Naive B cell (primary cell): ENCODE results near the gene GANAB. TPM values are rescaled to one million over a fixed set of nuclear protein-coding genes. Genes with fewer than 3 reads are reported as not detected.
"Not testable (repeated sequence)": the region's sequence is repeated elsewhere in the genome, so short reads cannot be mapped to it uniquely, and the experiment has no call there.

ENCODE experiments used
- ATAC-seq, 2 donors: fragments of 150-1000 bp; cut with Tn5 transposase; 2 replicates each; pipeline ENCODE4 v1.10.0; 2021; ENCODE audit warnings: low read depth in 2 of 2, mild to moderate bottlenecking in 2 of 2, moderate library complexity in 2 of 2
- DNase-seq: peaks from one replicate; pipeline ENCODE4 v3.0.0; 2022
- H3K27ac Mint-ChIP-seq, 6 donors: one replicate each; pipeline ENCODE4 v1.8.0; 2020 to 2022; ENCODE audit warnings: mild to moderate bottlenecking in 6 of 6, mixed read lengths in 6 of 6, moderate library complexity in 5 of 6, inconsistent platforms in 2 of 6
- H3K27me3 Mint-ChIP-seq, 3 donors: one replicate each; pipeline ENCODE4 v1.8.0; 2021 to 2022; ENCODE audit warnings: mixed read lengths in 3 of 3, mild to moderate bottlenecking in 1 of 3
- H3K36me3 Mint-ChIP-seq, 2 donors: one replicate each; pipeline ENCODE4 v1.8.0; 2020 to 2022; ENCODE audit warnings: mixed read lengths in 2 of 2, inconsistent platforms in 1 of 2, mild to moderate bottlenecking in 1 of 2
- H3K4me1 Mint-ChIP-seq, 3 donors: one replicate each; pipeline ENCODE4 v1.8.0; 2020 to 2022; ENCODE audit warnings: mixed read lengths in 3 of 3, inconsistent platforms in 1 of 3, mild to moderate bottlenecking in 1 of 3, moderate library complexity in 1 of 3
- H3K4me3 Mint-ChIP-seq, 8 donors: one replicate each; pipeline ENCODE4 v1.8.0; 2020 to 2022; ENCODE audit warnings: mild to moderate bottlenecking in 8 of 8, mixed read lengths in 8 of 8, moderate library complexity in 8 of 8, inconsistent platforms in 2 of 8
- H3K9me3 Mint-ChIP-seq, 7 donors: one replicate each; pipeline ENCODE4 v1.8.0; 2020 to 2022; ENCODE audit warnings: mixed read lengths in 7 of 7, mild to moderate bottlenecking in 5 of 7, inconsistent platforms in 2 of 7, moderate library complexity in 1 of 7
- polyA plus RNA-seq, 6 donors: library from polyadenylated mRNA; unstranded; fragments of 300-500 nt; fragmentation: Illumina TruSeq; gene quantifications; one replicate each; pipeline ENCODE4 v1.2.3, GENCODE V29; 2021; ENCODE audit warnings: low read depth in 6 of 6

Gene GANAB
- polyA plus RNA-seq, 6 donors from 2014 or later, result 140 to 158 (median 149) TPM

DNA sequence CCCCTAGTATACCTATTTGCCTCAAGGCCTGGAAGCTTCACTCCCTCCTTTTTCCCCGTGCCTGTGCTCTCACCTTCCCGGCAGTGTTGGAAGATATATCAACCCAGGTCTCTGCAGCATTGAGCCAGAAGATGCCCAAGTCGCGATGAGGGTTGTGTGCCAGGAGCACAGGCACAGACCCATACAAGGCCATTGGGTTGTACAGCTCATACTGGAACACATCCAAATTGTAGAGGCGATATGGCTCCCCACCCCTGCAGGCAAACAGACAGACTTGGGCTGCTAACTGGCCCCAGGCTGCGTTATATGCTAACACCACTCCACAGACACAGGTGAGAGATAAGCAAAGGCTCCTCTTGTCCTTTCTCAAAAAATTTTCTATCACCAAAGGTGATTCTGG is 13.9 kb downstream of the GANAB start:
- Mint-ChIP-seq H3K27me3 (no peaks in the 10 kb centered on the region), H3K27ac (peak overlapping the region in 2 of 6 donors; percentile 46 to 72), H3K9me3 (no peaks in the 10 kb centered on the region), H3K36me3 (peaks cover 20 to 25% of the 10 kb centered on the region in 2 donors), H3K4me3 (peak overlapping the region in 1 of 8 donors; percentile 33), H3K4me1 (peaks cover 1 to 18% (median 15%) of the 10 kb centered on the region in 3 donors)
- ATAC-seq, result no peak
- DNase-seq, result no peak

DNA sequence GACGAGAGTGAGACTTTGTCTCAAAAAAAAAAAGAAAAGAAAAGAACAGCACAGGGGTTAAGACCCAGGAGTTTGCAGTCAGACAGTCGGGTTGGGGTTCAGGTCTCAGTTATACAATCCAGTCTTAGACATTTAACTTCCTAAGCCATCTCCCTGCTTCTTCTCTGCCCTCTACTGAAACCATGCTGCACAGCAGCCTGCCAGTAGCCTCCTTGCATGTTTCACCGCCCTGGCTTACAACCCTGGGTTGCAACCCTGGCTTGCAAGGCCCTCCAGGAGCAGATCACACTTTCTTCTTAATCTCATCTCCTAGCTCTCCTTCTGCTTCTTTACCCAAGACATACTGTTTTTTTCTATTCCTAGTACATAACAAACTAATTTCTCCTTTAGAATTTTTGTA is 18.7 kb downstream of the GANAB start:
- H3K9me3 Mint-ChIP-seq, result no peaks in the 10 kb centered on the region
- no peak for DNase-seq
- ATAC-seq, result no peak
- H3K4me3 Mint-ChIP-seq, result no peak overlapping the region
- no peaks in the 10 kb centered on the region for H3K27me3 Mint-ChIP-seq
- H3K4me1 Mint-ChIP-seq, result peaks cover 0 to 8% (median 7%) of the 10 kb centered on the region in 3 donors
- H3K36me3 Mint-ChIP-seq, result peaks cover 12 to 42% of the 10 kb centered on the region in 2 donors
- peak overlapping the region in 2 of 6 donors; percentile 22 to 26 for H3K27ac Mint-ChIP-seq

DNA sequence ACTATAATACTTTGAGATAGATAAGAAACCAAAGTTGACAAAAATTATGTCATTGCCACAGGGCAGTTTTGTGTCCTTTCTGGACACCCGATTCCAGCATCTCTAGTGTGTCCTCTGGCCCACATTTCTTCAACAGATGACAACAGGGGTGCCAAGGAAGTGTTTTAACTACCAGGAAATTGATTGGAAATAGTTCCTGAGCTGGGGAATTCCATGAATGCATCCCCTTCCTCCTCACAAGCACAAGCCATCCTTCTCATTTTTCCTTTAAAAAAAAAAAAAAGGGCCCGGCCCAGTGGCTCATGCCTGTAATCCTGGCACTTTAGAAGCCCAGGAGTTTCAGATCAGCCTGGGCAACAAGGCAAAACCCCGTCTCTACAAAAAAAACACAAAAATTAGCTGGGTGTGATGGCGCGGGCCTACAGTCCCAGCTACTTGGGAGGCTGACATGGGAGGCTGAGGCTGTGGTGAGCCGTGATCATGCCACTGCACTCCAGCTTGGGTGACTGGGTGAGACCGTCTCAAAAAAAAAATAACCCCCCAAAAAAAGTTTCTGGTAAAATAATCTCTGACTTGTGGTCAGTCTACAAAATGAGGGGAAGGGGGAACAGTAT is 23.8 kb downstream of the GANAB start:
- peak overlapping the region in 7 of 8 donors; percentile 91 to 97 (median 92) for H3K4me3 Mint-ChIP-seq
- peaks cover 19 to 31% (median 20%) of the 10 kb centered on the region in 3 donors for H3K4me1 Mint-ChIP-seq
- H3K27ac Mint-ChIP-seq, result peak overlapping the region; percentile 97 to 100 (median 98)
- no peaks in the 10 kb centered on the region for H3K9me3 Mint-ChIP-seq
- H3K36me3 Mint-ChIP-seq, result peaks cover 0 to 25% of the 10 kb centered on the region in 2 donors
- ATAC-seq, result no peak
- H3K27me3 Mint-ChIP-seq, result no peaks in the 10 kb centered on the region
- DNase-seq, result no peak

DNA sequence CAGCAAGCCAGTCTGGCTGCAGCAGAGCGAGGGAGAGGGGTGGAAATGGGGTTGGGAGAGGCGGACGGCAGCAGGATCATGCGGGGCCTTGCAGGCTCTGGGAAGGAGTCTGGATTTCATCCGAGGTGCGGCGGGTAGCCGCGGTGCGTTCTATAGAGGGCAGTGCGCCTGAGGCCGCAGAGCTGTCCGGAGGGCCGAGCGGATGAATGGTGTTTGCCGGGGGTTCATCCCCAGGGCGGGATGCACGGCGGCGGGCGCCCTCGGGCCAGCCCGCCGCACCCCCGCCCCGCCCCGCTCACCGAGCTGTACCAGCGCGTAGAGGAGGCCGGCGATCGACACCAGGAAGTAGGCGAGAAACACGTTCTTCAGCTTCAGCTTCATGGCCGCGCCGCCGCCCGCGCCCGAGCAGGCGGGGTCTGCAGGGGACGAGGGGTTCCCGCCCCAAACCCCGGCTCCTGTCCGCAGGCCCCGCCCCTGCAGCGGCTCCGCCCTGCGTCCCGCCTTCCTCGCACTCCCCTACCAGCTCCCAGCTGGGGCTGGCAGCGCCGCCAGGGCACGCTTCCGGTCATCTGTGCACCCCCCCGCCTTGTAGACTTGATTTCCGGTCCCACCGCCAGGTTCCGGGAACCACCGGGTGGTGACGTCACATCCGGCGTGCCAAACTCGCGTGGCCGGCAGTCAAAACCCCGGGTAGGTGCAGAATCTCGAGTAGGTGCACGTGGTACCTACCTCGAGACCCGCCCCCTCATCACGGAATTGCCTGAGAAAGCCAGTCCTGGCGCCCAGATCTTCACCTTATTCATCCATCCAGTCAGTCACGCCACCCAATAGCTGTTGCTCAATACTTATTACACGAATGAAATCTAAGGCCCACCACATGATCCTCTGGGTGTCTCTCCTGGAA is 24.6 kb downstream of the GANAB start, which contains the start of gene B3GAT3:
Gene B3GAT3, minus strand, starts transcription at position 420 of the 904 bp plus-strand sequence. Its CDS starts 39 bp downstream, at position 381.
- ATAC-seq (peak; percentile 85 to 86), DNase-seq (peak; percentile 98)
- H3K27ac Mint-ChIP-seq, result peak within 1 kb of the TSS; percentile 98 to 100 (median 98)
- H3K4me1 Mint-ChIP-seq, result peaks cover 19 to 31% (median 20%) of the 10 kb centered on the region in 3 donors
- H3K27me3 Mint-ChIP-seq, result no peaks in the 10 kb centered on the region
- H3K36me3 Mint-ChIP-seq, result peaks cover 0 to 20% of the 10 kb centered on the region in 2 donors
- peak within 1 kb of the TSS; percentile 91 to 98 (median 95) for H3K4me3 Mint-ChIP-seq
- H3K9me3 Mint-ChIP-seq, result no peaks in the 10 kb centered on the region

DNA sequence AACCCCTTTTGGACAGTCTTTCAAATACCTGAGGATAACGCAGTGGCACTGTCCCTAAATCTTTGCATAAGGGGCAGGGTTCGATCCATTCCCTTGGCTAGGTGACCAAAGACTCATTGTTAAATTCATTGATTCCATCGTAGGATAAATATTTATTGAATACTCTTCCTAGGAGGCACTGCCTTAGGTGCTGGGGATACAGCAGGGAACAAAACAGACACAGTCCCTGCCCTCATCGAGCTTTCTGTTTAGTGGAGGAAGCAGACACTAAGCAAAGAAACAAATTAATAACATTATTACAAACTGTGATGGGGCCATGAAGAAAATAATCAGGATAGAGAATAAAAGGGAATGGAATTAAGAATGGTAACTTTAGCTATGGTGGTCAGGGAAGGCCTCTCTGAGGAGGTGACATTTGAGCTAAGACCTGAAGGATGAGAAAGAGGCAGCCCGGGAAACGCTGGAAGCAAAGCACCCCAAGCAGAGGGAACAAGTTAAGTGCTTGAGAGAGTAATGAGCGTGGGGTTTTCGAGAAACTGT is 25.3 kb downstream of the GANAB start:
- peak overlapping the region; percentile 91 to 98 (median 95) for H3K4me3 Mint-ChIP-seq
- no peaks in the 10 kb centered on the region for H3K9me3 Mint-ChIP-seq
- no peak for ATAC-seq
- H3K4me1 Mint-ChIP-seq, result peaks cover 19 to 31% (median 20%) of the 10 kb centered on the region in 3 donors
- no peak for DNase-seq
- peaks cover 0 to 14% of the 10 kb centered on the region in 2 donors for H3K36me3 Mint-ChIP-seq
- H3K27me3 Mint-ChIP-seq, result no peaks in the 10 kb centered on the region
- H3K27ac Mint-ChIP-seq, result peak overlapping the region; percentile 94 to 99 (median 98)

DNA sequence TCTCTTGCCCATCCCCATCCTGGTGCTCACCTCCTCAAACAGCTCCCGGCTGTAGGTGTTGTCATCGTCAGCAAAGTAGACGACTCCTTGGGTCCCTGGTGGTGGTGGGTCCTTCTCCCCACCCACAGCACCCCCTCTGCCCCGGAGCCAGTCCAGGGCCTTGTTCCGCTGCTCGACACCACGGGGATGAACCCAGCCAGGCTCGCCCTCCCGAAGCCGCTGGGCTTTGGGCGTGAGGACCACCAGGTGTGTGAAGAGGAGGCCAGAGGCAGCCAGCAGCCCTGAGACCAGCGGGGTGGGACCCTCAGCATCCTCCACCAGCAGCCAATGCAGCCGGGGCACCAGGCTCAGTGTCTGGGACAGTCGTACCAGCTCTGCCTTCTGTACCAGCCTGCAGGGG is 29.5 kb downstream of the GANAB start:
- not testable (repeated sequence) for H3K27me3 Mint-ChIP-seq, DNase-seq

DNA sequence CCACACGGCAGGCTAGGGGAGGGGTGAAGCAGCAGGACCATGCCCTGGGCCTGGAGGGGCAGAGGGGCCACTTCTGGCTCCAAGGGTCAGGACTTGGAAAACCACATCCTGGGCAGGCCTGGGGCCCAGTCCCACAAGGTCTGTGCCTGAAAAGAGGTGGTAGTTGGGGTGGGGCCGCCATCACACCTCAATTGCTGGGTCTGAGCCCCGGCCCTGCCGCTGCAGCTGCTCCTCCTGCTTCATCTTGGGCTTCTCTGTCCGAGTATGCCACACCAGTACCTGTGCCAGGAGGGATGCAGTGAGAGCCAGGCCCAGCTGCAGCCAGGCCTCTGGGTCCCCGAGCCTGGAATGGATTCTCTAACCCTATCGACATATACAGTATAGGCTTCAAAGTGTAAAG is 30.9 kb downstream of the GANAB start:
- ATAC-seq (no peak), DNase-seq (no peak)
- peak overlapping the region in 1 of 8 donors; percentile 15 for H3K4me3 Mint-ChIP-seq
- no peaks in the 10 kb centered on the region for H3K36me3 Mint-ChIP-seq
- H3K4me1 Mint-ChIP-seq, result peaks cover 21 to 34% (median 31%) of the 10 kb centered on the region in 3 donors
- H3K27me3 Mint-ChIP-seq, result no peaks in the 10 kb centered on the region
- H3K9me3 Mint-ChIP-seq, result peaks cover 0 to 2% (median 0%) of the 10 kb centered on the region in 7 donors
- H3K27ac Mint-ChIP-seq, result peak overlapping the region in 1 of 6 donors; percentile 96

More for the DNA sequence above, 29.5 kb downstream of the GANAB start:
- Mint-ChIP-seq H3K27ac (peak overlapping the region in 1 of 6 donors; percentile 66), H3K4me1 (peaks cover 24 to 32% (median 30%) of the 10 kb centered on the region in 3 donors)
- not testable (repeated sequence) for H3K4me3 Mint-ChIP-seq, ATAC-seq, H3K9me3 Mint-ChIP-seq, H3K36me3 Mint-ChIP-seq

DNA sequence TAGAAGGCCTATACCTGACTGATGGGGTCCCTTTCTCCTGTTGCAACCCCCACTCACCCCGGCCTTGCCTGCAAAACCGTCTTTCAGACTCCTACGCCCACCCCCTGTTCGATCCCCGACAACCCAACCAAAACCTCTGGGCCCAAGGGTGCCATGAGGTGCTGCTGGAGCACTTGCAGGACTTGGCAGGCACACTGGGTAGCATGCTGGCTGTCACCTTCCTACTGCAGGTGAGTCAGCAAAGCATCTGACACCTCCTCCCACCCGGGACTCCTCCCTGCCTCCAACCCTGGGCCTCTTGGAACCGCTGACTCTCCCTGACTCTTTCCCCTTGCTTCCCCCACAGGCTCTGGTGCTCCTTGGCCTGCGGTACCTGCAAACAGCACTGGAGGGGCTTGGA is 32.1 kb downstream of the GANAB start:
- Mint-ChIP-seq H3K4me3 (peak overlapping the region in 3 of 8 donors; percentile 71 to 85 (median 82)), H3K4me1 (peaks cover 21 to 32% (median 29%) of the 10 kb centered on the region in 3 donors), H3K27ac (peak overlapping the region in 3 of 6 donors; percentile 9 to 96 (median 94)), H3K36me3 (no peaks in the 10 kb centered on the region), H3K9me3 (peaks cover 0 to 2% (median 0%) of the 10 kb centered on the region in 7 donors), H3K27me3 (no peaks in the 10 kb centered on the region)
- ATAC-seq (no peak), DNase-seq (no peak)

DNA sequence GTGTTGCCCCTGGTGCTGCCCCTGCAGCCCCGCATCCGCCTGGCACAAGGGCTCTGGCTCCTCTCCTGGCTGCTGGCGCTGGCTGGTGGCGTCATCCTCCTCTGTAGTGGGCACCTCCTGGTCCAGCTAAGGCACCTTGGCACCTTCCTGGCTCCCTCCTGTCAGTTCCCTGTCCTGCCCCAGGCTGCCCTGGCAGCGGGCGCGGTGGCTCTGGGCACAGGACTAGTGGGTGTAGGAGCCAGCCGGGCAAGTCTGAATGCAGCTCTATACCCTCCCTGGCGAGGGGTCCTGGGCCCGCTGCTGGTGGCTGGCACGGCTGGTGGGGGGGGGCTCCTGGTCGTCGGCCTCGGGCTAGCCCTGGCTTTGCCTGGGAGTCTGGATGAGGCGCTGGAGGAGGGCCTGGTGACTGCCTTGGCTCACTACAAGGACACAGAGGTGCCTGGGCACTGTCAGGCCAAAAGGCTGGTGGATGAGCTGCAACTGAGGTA is 33.1 kb downstream of the GANAB start:
- H3K27me3 Mint-ChIP-seq, result no peaks in the 10 kb centered on the region
- DNase-seq (no peak), ATAC-seq (no peak)
- H3K9me3 Mint-ChIP-seq, result peaks cover 0 to 2% (median 0%) of the 10 kb centered on the region in 7 donors
- H3K27ac Mint-ChIP-seq, result peak overlapping the region; percentile 61 to 96 (median 90)
- H3K36me3 Mint-ChIP-seq, result no peaks in the 10 kb centered on the region
- peak overlapping the region in 5 of 8 donors; percentile 23 to 85 (median 57) for H3K4me3 Mint-ChIP-seq
- peaks cover 26 to 39% (median 31%) of the 10 kb centered on the region in 3 donors for H3K4me1 Mint-ChIP-seq

DNA sequence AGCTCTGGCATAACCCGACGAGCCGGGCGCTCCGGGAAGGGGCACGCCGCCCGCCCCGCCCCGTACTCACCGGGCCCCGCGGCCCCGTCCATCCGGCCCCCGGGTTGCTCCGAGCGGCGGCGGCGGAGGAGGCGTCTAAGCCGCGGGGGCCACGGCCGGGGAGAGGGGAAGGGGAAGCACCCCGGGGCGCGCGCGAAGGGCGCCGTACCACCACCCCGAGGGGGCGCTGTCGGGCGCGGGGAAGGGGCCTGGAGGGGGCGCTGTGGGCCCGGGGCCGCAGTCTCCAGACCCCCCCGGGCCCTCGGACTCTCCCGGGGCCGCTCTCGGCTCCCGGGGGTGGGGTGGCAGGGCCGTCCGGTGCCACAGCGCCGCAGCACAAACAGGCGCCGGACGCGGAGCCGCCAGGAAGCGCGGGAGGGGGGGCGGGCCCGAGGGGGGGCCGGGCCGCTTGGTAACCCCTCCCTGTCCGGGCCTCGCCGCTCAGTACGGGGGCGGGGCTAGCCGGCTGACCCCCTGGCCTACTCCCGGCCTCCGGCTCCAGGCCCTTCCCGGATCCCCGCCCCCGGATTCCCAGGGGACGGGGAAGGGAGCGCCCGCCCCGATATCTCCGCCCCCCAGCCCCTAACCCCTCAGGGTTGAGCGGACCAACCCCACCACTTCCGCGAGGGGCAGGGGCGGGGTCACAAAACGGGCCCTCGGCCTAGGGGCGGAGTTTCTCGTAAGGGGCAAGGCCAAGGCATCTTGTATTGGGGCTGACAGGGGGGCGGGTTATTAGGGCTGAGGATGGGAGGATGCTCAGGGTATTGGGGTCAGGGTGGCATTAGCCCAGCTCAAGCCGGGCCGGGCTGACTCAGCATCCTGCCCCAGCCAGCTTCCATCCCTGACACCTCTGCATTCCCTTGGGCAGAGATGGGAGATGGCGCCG is 33.8 kb downstream of the GANAB start, which contains the start of the genes EML3 and ROM1:
Gene EML3, minus strand, starts transcription at position 410 of the 925 bp plus-strand sequence. Its CDS starts 318 bp downstream, at position 92.
Gene ROM1, plus strand, starts transcription at position 892 of the 925 bp plus-strand sequence. Its CDS starts 25 bp downstream, at position 917.
- Mint-ChIP-seq H3K4me3 (peak within 1 kb of the TSS; percentile 95 to 100 (median 98)), H3K27me3 (no peaks in the 10 kb centered on the region), H3K27ac (peak within 1 kb of the TSS; percentile 96 to 99 (median 99)), H3K9me3 (peaks cover 0 to 2% (median 0%) of the 10 kb centered on the region in 7 donors), H3K36me3 (peaks cover 5 to 6% of the 10 kb centered on the region in 2 donors), H3K4me1 (peaks cover 32 to 46% (median 36%) of the 10 kb centered on the region in 3 donors)
- peak; percentile 93 for DNase-seq
- ATAC-seq, result peak; percentile 75

DNA sequence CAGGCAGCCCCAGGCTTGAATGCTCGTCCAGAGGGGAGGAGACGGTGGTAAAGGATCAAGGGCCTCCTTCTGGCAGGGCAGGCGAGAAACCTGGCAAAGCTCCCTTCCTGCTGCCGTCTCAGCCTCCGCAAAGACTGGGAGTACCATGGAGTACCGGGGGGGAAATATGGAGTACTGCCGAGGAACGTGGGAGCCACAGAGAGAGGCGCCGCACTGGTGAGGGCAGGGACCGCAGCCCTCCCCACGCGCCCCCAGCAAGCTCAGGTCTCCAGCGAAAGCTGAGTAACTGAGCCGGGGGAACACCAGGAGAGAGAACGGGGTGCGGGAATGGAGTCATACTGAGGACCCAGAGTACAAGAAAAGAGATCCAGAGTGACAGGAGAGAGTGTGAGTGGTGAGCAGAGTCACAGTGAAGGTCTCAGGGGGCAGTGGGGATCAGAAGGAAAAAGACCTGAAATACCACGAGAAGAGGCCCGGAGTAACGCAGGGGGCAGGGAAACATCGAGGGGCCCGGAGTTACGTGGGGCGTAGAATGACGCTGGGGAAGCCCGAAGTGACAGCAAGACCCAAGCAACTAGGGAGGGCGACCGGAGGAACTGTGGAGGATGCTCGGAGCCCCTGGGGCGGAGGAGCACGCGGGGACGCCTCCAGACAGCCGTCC is 34.6 kb downstream of the GANAB start:
- DNase-seq, result no peak
- peaks cover 33 to 48% (median 40%) of the 10 kb centered on the region in 3 donors for H3K4me1 Mint-ChIP-seq

More for the DNA sequence above, 34.6 kb downstream of the GANAB start:
- H3K36me3 Mint-ChIP-seq, result peaks cover 5 to 7% of the 10 kb centered on the region in 2 donors
- peaks cover 0 to 2% (median 0%) of the 10 kb centered on the region in 7 donors for H3K9me3 Mint-ChIP-seq
- peak overlapping the region; percentile 96 to 99 (median 99) for H3K27ac Mint-ChIP-seq
- peak; percentile 54 to 59 for ATAC-seq
- H3K27me3 Mint-ChIP-seq, result no peaks in the 10 kb centered on the region
- H3K4me3 Mint-ChIP-seq, result peak overlapping the region; percentile 95 to 100 (median 98)
